Measurements from ENCODE around the gene PTCH1. TPM values are rescaled to one million over a fixed set of nuclear protein-coding genes. Genes with fewer than 3 reads are reported as not detected.

Gene PTCH1
- total and polyA plus RNA-seq, 11 donors: 2.2 to 15.2 (median 5.4) TPM

- ATAC-seq: no peak
- Histone ChIP-seq H3K4me3 (peak overlapping the region; percentile 66 to 96 (median 76)), H3K36me3 (no peaks in the 10 kb centered on the region), H3K27ac (peak overlapping the region; percentile 88 to 99 (median 92)), H3K4me1 (peaks cover 0 to 47% (median 17%) of the 10 kb centered on the region in 12 donors), H3K9me3 (no peaks in the 10 kb centered on the region), H3K27me3 (peaks cover 0 to 42% (median 0%) of the 10 kb centered on the region in 9 donors)
- 0 to 1% (median 0%) methylated on average over 9 to 23 of the region's 23 CpGs for WGBS, 4 donors
- no peak for TF ChIP-seq POLR2A (IDR thresholded peaks at IDR 0.05)
- TF ChIP-seq, protein P1, sequence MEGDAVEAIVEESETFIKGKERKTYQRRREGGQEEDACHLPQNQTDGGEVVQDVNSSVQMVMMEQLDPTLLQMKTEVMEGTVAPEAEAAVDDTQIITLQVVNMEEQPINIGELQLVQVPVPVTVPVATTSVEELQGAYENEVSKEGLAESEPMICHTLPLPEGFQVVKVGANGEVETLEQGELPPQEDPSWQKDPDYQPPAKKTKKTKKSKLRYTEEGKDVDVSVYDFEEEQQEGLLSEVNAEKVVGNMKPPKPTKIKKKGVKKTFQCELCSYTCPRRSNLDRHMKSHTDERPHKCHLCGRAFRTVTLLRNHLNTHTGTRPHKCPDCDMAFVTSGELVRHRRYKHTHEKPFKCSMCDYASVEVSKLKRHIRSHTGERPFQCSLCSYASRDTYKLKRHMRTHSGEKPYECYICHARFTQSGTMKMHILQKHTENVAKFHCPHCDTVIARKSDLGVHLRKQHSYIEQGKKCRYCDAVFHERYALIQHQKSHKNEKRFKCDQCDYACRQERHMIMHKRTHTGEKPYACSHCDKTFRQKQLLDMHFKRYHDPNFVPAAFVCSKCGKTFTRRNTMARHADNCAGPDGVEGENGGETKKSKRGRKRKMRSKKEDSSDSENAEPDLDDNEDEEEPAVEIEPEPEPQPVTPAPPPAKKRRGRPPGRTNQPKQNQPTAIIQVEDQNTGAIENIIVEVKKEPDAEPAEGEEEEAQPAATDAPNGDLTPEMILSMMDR (IDR thresholded peaks at IDR 0.05): no peak
- DNase-seq: peak in 4 of 5 donors; percentile 52 to 64 (median 59)
- intact Hi-C loops (cut with DNase I): loop anchor here in 8 of 10 donors (5.0 to 10.0 kb wide), 6 partner anchors 44 to 711 kb away; partner anchors contain the start of genes FANCC (in 5 of the 8) and ERCC6L2 (in 4 of the 8)
These were observed 10.4 kb downstream of the PTCH1 start for GRCh38 chr9:95506428-95506677.

GRCh38 chr9:95505717-95506427 is 10.9 kb downstream of the PTCH1 start:
- H3K36me3 ChIP-seq: no peaks in the 10 kb centered on the region
- peaks cover 0 to 45% (median 17%) of the 10 kb centered on the region in 12 donors for H3K4me1 ChIP-seq
- H3K9me3 ChIP-seq: no peaks in the 10 kb centered on the region
- H3K27me3 ChIP-seq: peaks cover 0 to 42% (median 0%) of the 10 kb centered on the region in 9 donors
- H3K27ac ChIP-seq: peak overlapping the region; percentile 88 to 99 (median 92)
- 0 to 1% (median 0%) methylated on average over 41 to 81 of the region's 81 CpGs for WGBS, 4 donors
- peak overlapping the region; percentile 66 to 96 (median 76) for H3K4me3 ChIP-seq
- TF ChIP-seq POLR2A (IDR thresholded peaks at IDR 0.05): peak in 1 of 2 donors; percentile 40
- TF ChIP-seq, protein P1 (IDR thresholded peaks at IDR 0.05): no peak
- DNase-seq: peak; percentile 56 to 78 (median 65)
- peak in 2 of 4 donors; percentile 17 to 19 for ATAC-seq
- intact Hi-C loops (cut with DNase I): loop anchor here in 9 of 10 donors (2.0 to 10.0 kb wide), 8 partner anchors 43 to 711 kb away; partner anchors contain the start of genes ERCC6L2 (in 5 of the 9) and FANCC (in 5 of the 9)

- H3K27me3 ChIP-seq: peaks cover 0 to 40% (median 0%) of the 10 kb centered on the region in 9 donors
- H3K4me1 ChIP-seq: peaks cover 0 to 45% (median 17%) of the 10 kb centered on the region in 12 donors
- no peak for TF ChIP-seq POLR2A (IDR thresholded peaks at IDR 0.05)
- TF ChIP-seq, protein P1 (IDR thresholded peaks at IDR 0.05): no peak
- no peaks in the 10 kb centered on the region for H3K9me3 ChIP-seq
- no peaks in the 10 kb centered on the region for H3K36me3 ChIP-seq
- WGBS, 4 donors: 20 to 24% (median 22%) methylated on average over 10 of the region's 10 CpGs
- ATAC-seq: no peak
- H3K27ac ChIP-seq: peak overlapping the region in 11 of 12 donors; percentile 7 to 99 (median 92)
- intact Hi-C loops (cut with DNase I): loop anchor here in 9 of 10 donors (2.0 to 10.0 kb wide), 8 partner anchors 42 to 712 kb away; partner anchors contain the start of genes ERCC6L2 (in 5 of the 9) and FANCC (in 5 of the 9)
- no peak for DNase-seq
- peak overlapping the region in 11 of 12 donors; percentile 66 to 96 (median 75) for H3K4me3 ChIP-seq
These were observed 11.6 kb downstream of the PTCH1 start for GRCh38 chr9:95505072-95505716.
